8988T (cell line): ENCODE data around the gene XXYLT1.
A peak's percentile ranks its signal among the peaks of the same experiment; 100 is the strongest.

ENCODE experiments used
- DNase-seq: peaks from one replicate; pipeline ENCODE4 v3.0.0; 2011

Gene XXYLT1

GRCh38 chr3:195266428-195266827 is 4.5 kb downstream of the XXYLT1 start:
- no peak for DNase-seq

GRCh38 chr3:195265363-195265976 is 5.5 kb downstream of the XXYLT1 start:
- DNase-seq, result no peak

DNA sequence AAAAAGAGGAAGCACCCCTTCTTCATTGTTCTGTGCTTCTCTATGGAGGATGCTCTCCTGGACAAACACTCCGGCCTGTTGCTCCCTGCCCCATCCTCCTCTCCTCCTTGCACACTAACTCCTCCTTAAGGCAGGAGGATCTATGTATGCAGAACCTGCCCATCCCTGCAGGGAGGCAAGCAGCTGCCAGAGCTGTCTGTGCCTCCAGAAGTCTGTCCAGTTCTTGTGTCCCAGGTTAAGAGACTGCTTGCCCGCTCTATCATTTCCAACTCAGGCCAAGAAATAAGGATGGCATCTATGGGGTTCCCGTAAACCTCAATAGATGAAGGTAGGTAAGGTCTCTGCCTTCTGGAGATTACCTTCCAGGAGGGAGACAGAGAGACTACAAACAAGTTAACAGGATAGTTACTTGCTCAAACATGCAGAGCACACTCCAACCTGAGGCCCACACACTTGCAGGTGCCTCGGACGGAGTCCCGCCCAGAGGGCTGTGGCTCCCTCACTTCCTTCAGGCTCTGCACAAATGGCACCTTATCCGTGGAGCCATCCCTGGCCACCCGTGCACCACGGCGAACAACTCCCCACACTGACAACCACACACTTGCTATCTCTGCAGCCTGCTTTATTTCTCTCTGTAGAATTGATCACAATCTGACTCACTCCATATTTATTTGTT is 6.9 kb downstream of the XXYLT1 start:
- no peak for DNase-seq

DNA sequence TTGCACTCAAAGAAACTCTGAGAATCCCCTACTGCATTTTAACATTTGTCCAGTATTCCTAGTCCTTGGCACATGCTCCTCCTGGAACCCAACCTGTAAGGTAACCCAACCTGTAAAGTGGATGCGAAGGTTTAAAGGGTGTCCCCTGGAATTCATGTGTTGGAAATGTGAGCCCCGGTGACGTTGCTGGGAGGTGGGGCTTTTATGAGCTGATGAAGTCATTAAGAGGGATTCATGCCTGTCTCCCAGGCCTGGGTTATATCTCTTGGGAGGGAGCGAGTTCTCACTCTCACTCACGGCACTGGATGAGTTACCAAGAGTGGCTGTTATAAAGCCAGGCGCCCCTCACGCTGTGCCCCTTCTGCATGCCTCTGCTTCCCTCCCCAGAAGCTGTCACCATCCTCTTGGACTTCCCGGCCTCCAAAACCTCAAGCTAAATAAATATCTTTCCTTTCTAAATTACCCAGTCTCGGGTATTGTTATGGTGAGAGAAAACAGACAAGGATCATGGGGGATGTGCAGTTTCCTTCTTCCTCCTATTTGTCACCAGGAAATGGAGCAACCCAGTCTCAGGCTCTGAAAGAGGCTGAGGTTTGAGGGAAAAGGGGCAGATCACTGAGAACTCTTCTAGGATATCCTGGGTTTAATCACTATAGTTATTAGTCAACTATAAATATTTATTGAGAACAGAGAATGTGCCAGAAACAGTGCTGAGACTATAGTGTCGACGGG is 7.6 kb downstream of the XXYLT1 start:
- DNase-seq, result no peak

DNA sequence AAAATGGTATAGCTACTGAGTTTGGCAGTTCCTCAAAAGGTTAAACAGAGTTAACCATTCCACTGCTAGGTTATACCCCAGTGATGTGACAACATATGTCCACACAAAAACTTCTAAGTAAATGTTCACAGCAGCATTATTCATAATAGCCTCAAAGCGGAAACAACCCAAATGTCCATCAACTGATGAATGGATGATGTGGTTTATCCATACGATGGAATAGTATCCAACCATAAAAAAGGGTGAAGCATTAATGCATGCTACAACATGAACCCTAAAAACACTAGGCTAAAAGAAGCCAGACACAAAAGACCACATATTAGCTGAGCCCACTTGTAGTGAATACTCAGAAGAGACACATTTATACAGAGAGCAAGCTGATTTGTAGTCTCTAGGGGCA is 9.0 kb downstream of the XXYLT1 start:
- no peak for DNase-seq

DNA sequence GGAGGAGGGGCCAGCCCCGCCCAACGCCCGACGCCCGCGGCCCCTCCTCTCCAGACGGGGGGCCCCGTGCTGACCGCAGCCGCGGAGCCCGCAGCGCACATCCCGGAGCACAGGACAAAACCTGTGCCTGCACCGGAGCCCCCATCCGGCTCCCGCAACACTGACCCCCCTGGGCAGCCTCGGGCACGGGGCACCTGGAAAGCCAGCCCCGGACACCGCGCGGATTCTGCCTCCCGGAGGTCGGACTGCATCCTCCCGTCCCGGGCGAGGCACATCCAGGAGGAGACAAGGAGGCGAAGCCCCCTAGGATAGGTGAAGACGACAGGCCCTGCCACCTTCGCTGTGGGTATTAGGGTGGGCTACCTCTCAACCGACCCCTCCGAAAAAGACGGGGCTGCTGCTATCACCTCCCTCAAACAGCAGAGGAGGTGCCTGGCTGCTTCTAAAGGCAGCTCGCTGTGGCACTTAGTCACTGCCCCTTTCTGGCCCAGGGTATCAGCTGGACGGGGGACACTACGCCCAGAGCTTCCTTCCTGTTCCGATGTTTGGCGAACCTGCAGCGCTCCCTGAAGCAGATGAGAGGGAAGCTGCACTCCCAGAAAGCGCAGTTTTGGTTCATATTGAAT is 10.6 kb downstream of the XXYLT1 start:
- peak; percentile 91 for DNase-seq

GRCh38 chr3:195259475-195260279 is 11.3 kb downstream of the XXYLT1 start:
- peak; percentile 99 for DNase-seq

- DNase-seq, result no peak
These were observed 11.8 kb downstream of the XXYLT1 start for GRCh38 chr3:195259154-195259474.

GRCh38 chr3:195258449-195259153 is 12.4 kb downstream of the XXYLT1 start:
- no peak for DNase-seq

DNA sequence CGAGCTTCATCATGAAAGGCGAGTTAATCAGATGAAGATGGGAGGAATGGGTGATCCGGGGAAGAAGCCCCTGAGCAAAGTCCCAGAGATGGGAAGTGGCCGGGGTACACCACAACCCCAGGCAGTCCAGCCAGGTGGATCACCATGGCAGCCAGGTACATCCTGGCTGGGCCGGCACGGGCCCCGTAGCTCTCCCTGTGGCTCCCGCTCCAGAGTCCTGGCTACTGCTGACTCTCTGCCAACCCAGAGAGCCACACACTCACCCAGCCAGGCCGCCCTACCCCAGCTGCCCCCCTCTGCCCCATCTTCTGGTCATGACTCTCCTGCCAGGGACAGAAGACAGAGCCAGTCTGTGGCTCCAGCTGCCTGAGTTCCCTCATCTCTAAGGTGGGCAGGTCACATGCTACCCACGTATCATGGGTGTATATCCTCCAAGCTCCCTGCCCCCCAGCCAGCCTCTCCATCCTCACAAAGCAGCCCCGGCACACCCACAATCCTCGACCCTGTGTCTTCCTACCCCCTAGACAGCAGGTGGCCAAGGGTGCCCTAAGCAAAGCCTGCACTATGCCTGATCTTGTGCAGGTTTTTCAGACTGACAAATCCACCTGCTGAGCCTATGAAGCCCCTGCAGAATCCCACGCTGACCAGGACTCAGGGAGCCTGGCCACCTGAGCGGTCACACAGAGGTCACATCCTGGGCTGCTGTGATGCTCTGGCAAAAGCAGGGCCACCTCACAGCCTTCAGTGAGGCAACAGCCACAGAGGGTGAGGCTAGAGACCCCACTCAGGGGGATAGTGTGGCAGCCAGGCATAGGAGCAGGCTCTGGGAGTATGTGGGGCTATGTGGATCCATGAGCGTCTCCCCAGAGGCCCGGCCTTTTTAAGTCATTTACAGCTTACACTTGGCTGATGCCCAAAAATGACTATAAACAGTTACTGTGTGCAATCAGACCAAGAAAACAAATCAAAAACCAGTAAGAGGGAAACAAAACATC is 13.2 kb downstream of the XXYLT1 start:
- no peak for DNase-seq

GRCh38 chr3:195256639-195257453 is 14.1 kb downstream of the XXYLT1 start:
- no peak for DNase-seq

DNA sequence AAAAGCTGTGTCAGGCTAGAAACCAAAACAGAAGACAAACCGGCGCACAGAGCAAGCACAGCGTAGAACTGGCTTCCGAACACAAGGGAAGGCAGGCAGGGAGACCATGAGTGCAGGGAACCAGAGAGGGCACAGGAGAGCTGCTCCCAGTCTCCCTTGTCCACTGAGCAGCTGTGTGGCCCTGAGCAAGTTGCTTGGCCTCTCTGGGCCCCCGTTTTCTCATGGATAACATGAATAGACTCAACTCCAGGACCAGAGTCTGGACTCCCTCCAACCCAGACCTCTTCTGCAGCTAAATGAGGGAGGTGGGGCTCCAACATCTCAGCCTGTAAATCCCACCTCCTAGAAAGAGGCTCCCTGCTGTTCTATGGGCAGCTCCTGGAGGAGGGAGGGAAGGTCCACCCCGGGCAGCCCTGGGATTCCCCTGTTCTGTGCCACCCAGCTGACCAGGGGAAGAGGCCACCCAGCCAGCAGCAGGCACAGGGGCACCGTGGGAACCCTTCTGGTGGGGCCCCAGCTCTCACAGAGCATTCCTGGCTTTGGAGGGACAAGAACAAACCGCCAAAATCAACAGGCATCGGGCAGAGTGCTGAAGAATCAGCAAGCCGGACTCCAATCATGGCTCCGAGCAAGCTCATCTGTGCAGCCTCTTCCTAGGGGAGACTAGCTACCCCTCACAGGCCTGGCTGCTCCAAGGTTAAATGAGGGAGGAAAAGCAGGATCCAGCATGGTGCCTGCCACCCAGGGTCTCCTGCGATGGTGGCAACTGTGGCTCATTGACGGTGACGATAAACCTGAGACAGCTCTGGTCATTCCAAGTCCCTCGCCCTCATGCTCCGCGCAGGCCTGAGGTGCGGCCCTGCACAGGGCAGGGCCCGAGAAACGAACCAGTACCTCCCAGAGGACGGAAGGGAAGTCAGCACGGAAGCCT is 15.1 kb downstream of the XXYLT1 start:
- DNase-seq, result no peak

- DNase-seq, result no peak
These were observed 15.8 kb downstream of the XXYLT1 start for GRCh38 chr3:195255176-195255500.

- DNase-seq, result no peak
These were observed 16.3 kb downstream of the XXYLT1 start for GRCh38 chr3:195254454-195255175.

DNA sequence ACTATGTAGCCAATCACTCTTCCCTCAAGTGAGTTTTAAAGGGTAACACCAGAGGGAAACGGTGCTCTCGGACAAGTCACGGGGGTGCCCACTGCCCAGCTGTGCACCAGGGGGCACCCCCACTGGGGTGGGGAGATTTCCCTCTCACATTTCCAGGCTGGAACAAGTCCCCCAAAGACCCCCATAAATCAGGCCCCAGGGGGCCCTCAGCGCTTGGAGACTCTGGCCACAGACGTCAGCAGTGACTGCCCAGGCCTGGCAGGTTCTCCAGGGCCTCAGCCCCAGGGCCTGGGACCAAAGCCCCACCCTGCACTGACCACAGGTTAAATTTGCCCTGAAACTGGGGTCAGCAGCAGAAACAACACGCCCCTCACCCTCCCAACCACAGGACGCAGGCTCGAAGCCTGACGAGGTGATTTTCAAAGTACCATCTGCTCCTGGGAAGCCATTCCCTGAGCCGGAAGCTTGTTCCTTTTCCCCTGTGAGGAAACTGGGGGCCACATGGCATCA is 17.0 kb downstream of the XXYLT1 start:
- no peak for DNase-seq

DNA sequence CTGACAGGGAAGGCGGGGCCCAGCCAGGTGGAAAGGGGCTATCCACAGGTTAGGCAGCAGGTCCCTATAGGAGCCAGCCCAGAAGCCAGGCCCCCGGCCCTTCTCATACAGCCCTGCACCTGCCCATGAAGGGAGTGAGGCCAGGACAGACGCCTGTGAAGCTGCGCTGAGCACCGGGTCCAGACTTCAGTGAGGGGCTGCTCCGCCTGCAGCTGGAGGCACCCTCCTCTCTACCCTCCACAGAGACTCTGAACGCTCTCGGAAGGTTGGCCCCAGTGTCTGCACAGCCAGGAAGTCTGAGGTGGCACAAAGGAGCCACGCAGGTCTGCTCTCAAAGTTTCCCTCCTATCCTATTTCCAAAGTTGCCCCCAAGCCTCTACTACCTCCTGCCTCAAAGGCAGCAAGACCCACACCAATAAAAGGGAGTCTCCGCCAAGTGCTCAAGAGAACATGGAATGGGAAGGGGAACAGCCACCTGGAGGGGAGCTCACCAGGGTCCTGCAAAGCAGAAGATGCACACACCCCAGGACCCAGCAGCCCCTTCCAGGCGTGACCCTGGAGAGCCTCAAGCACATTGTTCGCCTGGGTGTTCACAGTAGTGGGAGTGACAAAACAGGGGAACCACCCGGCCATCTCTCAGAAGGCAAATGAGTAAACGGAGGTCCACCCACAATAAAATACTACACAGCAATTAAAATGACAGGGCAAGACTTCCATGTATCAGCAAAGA is 19.5 kb downstream of the XXYLT1 start:
- DNase-seq, result no peak

- DNase-seq, result no peak
These were observed 20.3 kb downstream of the XXYLT1 start for GRCh38 chr3:195250473-195251251.
